SJCRH30 (cell line): ENCODE data around the gene GRIN1. TPM values are rescaled to one million over a fixed set of nuclear protein-coding genes. Genes with fewer than 3 reads are reported as not detected.

Source experiments
- DNase-seq, 2 experiments: peaks; one replicate each; pipeline ENCODE4 v3.0.0-alpha.2; 2015 to 2020
- H3K27ac ChIP-seq: fragments of 250-450 bp; sonication (Bioruptor Pico); 2 replicates; pipeline ENCODE4 v1.5.1; 2020; ENCODE audit warnings: mild to moderate bottlenecking, moderate library complexity
- H3K27me3 ChIP-seq: fragments of 250-450 bp; sonication (Bioruptor Pico); 2 replicates; pipeline ENCODE4 v1.5.1; 2020; ENCODE audit warnings: mild to moderate bottlenecking, moderate library complexity
- H3K36me3 ChIP-seq: fragments of 250-450 bp; sonication (Bioruptor Pico); 2 replicates; pipeline ENCODE4 v1.5.1; 2020; ENCODE audit warnings: mild to moderate bottlenecking, moderate library complexity
- H3K4me1 ChIP-seq: fragments of 250-450 bp; sonication (Bioruptor Pico); 2 replicates; pipeline ENCODE4 v1.5.1; 2020; ENCODE audit warnings: mild to moderate bottlenecking, moderate library complexity
- H3K4me3 ChIP-seq: fragments of 250-450 bp; sonication (Bioruptor Pico); 2 replicates; pipeline ENCODE4 v1.5.1; 2020; ENCODE audit warnings: mild to moderate bottlenecking, moderate library complexity
- H3K9me3 ChIP-seq: fragments of 250-450 bp; sonication (Bioruptor Pico); replicated peaks from 2 replicates; pipeline ENCODE4 v1.5.1; 2020; ENCODE audit warnings: mild to moderate bottlenecking, moderate library complexity
- total RNA-seq: library from RNA; depleted of rRNA; stranded (reverse); fragments of >200 nt; shearing (Covaris generic); gene quantifications from 2 replicates; pipeline ENCODE4 v1.2.3, GENCODE V29; 2014

Gene GRIN1
- total RNA-seq, 1 experiment from 2014 or later: 0.49 TPM

GRCh38 chr9:137178201-137178938, 39.4 kb downstream of the GRIN1 start:
- Histone ChIP-seq H3K36me3 (peaks cover 38% of the 10 kb centered on the region), H3K27me3 (no peaks in the 10 kb centered on the region), H3K4me3 (no peak overlapping the region), H3K9me3 (no peaks in the 10 kb centered on the region), H3K4me1 (peaks cover 9% of the 10 kb centered on the region), H3K27ac (no peak overlapping the region)
- no peak for DNase-seq

DNA sequence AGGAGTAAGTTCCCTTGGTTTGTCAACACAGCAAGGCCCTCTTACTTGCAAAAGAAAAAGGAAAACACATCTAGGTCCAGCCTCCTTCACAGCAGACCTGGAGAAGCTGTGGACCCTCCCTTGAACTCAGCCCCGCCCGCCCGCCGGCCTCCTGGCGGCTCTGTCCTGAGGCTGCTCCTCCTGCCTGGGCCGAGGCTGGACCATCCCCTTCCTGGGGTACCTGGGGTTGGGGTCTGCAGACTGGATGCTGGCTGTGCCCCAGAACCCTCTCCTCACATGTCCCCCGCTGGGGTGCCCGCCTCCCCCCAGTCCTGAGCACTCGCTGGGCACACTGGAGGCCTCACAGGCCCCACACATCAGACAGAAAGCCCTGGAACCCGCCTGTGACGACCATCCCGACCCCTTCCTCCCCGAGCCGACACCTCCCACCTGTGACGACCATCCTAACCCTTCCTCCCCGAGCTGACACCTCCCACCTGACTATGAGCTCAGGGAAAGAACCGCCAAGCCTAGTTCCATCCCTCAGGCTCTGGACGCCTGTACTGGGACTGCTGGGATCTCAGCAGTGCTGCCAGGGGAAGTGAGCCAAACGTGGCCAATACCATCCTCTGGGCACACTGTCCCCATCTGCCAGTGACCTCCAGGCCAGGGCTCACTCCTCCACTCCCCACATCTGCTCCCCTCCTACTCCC, 40.1 kb downstream of the GRIN1 start:
- Histone ChIP-seq H3K4me1 (peaks cover 3% of the 10 kb centered on the region), H3K9me3 (no peaks in the 10 kb centered on the region), H3K27me3 (no peaks in the 10 kb centered on the region), H3K27ac (no peak overlapping the region), H3K36me3 (peaks cover 42% of the 10 kb centered on the region), H3K4me3 (no peak overlapping the region)
- no peak for DNase-seq

DNA sequence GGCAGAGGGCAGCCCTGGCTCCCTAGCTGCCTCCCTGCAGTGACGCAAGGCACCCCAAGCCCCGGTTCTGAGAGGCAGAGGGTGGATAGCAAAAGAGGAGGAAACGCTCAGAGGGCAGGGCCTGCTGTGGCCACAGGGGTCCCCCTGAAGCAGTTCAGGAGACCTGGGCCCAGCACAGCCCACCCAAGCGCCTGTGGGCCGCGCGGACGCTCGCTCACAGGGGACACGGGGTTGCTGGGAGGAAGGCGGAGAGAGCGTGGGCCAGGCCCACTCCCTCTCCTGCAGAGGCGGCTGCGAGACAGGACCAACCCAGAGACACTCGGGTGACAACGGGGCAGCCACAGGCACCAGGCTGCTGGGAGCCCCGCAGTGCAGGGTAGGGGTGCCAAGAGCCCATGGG, 40.8 kb downstream of the GRIN1 start:
- H3K27ac ChIP-seq: no peak overlapping the region
- H3K36me3 ChIP-seq: peaks cover 42% of the 10 kb centered on the region
- DNase-seq: no peak
- no peaks in the 10 kb centered on the region for H3K9me3 ChIP-seq
- H3K4me1 ChIP-seq: no peaks in the 10 kb centered on the region
- H3K4me3 ChIP-seq: no peak overlapping the region
- H3K27me3 ChIP-seq: no peaks in the 10 kb centered on the region

GRCh38 chr9:137180491-137180890, 41.5 kb downstream of the GRIN1 start:
- Histone ChIP-seq H3K9me3 (no peaks in the 10 kb centered on the region), H3K36me3 (peaks cover 42% of the 10 kb centered on the region)

GRCh38 chr9:137181680-137182079, 42.7 kb downstream of the GRIN1 start:
- no peaks in the 10 kb centered on the region for H3K27me3 ChIP-seq
- peaks cover 4% of the 10 kb centered on the region; the same call in 1 of the 2 replicates for H3K4me1 ChIP-seq
- peaks cover 42% of the 10 kb centered on the region for H3K36me3 ChIP-seq
- no peak overlapping the region for H3K4me3 ChIP-seq
- H3K9me3 ChIP-seq: no peaks in the 10 kb centered on the region
- no peak overlapping the region for H3K27ac ChIP-seq
- no peak for DNase-seq

More at GRCh38 chr9:137180491-137180890, 41.5 kb downstream of the GRIN1 start:
- no peak overlapping the region for H3K27ac ChIP-seq
- no peak for DNase-seq
- H3K27me3 ChIP-seq: no peaks in the 10 kb centered on the region
- H3K4me3 ChIP-seq: no peak overlapping the region
- no peaks in the 10 kb centered on the region for H3K4me1 ChIP-seq

DNA sequence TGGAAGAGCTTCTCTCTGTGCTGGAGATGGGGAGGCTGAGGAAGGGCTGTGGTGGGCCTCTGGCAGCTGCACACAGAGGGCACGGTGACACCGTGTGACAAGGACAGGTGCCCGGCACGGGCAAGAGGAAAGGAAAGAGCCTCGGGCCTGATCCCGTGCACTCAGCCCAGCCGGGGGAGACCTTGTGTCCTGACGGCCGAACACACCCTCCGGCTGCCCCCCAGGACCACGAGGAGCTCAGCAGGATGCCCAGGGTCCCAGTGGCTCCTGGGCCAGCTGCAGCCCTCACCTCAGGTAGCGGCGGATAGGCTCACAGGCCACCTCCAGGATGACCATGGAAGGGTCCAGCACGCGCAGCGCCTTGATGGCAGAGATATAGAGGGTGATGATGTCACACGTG, 43.9 kb downstream of the GRIN1 start:
- Histone ChIP-seq H3K4me1 (peaks cover 13% of the 10 kb centered on the region; the same call in 1 of the 2 replicates), H3K27me3 (no peaks in the 10 kb centered on the region), H3K27ac (no peak overlapping the region), H3K9me3 (no peaks in the 10 kb centered on the region), H3K4me3 (no peak overlapping the region), H3K36me3 (peaks cover 38% of the 10 kb centered on the region)
- DNase-seq: no peak

- DNase-seq: no peak
Observed at GRCh38 chr9:137183980-137184595, 45.1 kb downstream of the GRIN1 start.

DNA sequence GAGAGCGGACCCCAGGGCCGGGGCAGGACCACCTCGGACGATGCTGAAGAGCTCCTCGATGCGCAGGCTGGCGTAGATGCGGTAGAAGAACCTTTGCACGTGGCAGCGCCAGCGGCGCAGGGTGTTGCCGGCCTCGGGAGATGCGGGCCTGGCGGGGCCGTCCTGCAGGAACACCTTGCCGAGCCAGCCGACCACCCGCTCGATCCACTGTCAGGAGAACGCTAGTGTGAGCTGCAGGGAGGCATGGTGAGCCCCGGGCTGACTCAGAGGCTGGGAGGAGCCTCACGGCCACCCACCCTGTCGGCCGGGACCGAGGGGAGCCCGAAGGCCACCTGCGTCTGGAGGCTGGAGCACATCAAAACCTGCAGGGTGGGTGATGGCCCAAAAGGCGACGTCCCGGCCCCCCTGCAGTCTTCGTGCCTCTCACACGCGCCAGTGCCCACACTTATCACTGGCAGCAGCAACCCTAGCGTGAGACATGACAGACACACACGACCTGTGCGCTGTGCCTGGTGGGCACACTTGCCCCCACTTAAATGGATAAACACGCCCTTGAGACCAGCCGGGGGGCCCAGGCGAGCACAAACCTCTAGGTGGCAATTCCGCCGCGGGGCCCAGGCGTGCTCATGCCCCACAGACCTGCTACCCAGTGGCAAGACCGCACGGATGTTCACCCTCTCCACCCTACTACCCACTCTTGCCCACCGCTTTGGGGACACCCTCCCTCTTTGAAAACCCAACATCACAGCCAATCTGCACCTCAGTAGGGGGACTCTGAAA, 46.1 kb downstream of the GRIN1 start:
- Histone ChIP-seq H3K27me3 (no peaks in the 10 kb centered on the region), H3K27ac (no peak overlapping the region), H3K4me1 (peaks cover 19% of the 10 kb centered on the region; the same call in 1 of the 2 replicates), H3K36me3 (peaks cover 28% of the 10 kb centered on the region), H3K9me3 (no peaks in the 10 kb centered on the region), H3K4me3 (no peak overlapping the region)
- no peak for DNase-seq

More at GRCh38 chr9:137183980-137184595, 45.1 kb downstream of the GRIN1 start:
- H3K27ac ChIP-seq: no peak overlapping the region
- H3K4me1 ChIP-seq: peaks cover 13% of the 10 kb centered on the region; the same call in 1 of the 2 replicates
- H3K36me3 ChIP-seq: peaks cover 33% of the 10 kb centered on the region
- no peaks in the 10 kb centered on the region for H3K27me3 ChIP-seq
- H3K9me3 ChIP-seq: no peaks in the 10 kb centered on the region
- H3K4me3 ChIP-seq: no peak overlapping the region

DNA sequence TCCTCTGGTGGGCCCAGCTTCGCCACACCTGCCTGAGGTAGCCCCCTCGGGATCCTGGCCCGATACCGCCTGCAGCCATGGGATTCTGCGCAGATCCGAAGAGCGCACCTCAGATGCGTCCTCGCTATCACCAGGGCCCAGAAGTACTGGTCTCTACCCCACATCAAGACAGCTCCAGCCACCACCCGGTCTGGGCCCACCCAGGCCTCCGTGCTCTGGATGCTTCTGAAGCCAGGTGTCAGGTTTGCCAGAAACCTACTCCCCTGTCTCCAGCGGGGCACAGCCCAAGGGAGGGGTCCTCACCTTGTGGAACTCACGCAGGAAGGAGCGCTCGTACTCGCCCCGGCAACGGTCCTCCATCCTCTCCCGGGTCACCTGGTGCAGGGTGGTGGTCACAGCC, 47.0 kb downstream of the GRIN1 start:
- Histone ChIP-seq H3K27me3 (no peaks in the 10 kb centered on the region), H3K36me3 (peaks cover 28% of the 10 kb centered on the region), H3K4me3 (no peak overlapping the region)

DNA sequence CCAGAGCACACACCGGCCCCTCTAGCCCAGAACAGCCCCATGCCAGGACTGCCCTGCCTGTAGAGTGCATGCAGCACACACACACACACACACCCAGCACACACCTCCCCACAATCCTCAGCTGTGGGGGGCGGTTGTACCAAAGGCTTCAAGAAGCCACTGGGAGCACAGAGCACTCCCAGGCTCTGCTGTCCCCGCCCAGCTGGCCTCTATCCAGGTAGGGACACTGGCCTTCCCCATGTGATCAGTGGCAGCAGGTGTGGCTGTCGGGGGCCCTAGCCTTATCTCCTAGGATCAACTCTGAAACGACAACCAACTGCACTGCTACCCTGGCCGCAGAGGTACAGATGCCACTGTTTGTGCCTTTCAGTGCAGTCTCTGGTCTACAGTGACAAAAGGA, 47.4 kb downstream of the GRIN1 start:
- H3K27me3 ChIP-seq: no peaks in the 10 kb centered on the region
- H3K4me1 ChIP-seq: peaks cover 20% of the 10 kb centered on the region; the same call in 1 of the 2 replicates
- no peak overlapping the region for H3K4me3 ChIP-seq
- H3K9me3 ChIP-seq: no peaks in the 10 kb centered on the region
- H3K36me3 ChIP-seq: peaks cover 24% of the 10 kb centered on the region
- DNase-seq: peak in 1 of 2 experiments; percentile 61
- H3K27ac ChIP-seq: no peak overlapping the region

More for the DNA sequence above, 47.0 kb downstream of the GRIN1 start:
- DNase-seq: no peak
- H3K9me3 ChIP-seq: no peaks in the 10 kb centered on the region
- peaks cover 20% of the 10 kb centered on the region; the same call in 1 of the 2 replicates for H3K4me1 ChIP-seq
- no peak overlapping the region for H3K27ac ChIP-seq

DNA sequence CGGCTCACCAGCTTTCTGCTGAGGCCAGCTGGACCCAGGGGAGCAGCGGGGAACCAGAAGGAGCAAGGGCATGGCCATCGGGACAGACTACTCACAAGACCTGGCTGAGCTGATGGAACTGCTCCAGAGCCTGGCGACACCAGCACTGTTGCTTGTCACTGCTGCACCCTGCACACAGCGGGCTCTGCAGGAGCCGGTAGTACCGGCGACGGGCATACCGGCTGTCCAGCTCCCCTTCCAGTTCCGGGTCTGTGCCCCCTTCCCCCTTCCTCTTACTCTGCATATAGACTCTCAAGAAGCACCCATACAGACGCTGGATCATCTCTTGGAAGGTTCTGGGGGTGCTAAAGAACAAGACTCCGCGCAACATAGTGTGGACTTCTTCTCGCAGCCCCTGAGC, 48.4 kb downstream of the GRIN1 start:
- Histone ChIP-seq H3K9me3 (no peaks in the 10 kb centered on the region), H3K27ac (no peak overlapping the region), H3K4me3 (peak overlapping the region; percentile 94), H3K36me3 (peaks cover 16% of the 10 kb centered on the region), H3K4me1 (peaks cover 20% of the 10 kb centered on the region; the same call in 1 of the 2 replicates), H3K27me3 (no peaks in the 10 kb centered on the region)
- no peak for DNase-seq

- H3K27me3 ChIP-seq: no peaks in the 10 kb centered on the region
- H3K4me1 ChIP-seq: peaks cover 20% of the 10 kb centered on the region; the same call in 1 of the 2 replicates
- H3K9me3 ChIP-seq: no peaks in the 10 kb centered on the region
- H3K36me3 ChIP-seq: peaks cover 10% of the 10 kb centered on the region; the same call in 1 of the 2 replicates
- DNase-seq: no peak
- H3K4me3 ChIP-seq: peak overlapping the region; percentile 94
- H3K27ac ChIP-seq: peak overlapping the region; percentile 50
Observed at GRCh38 chr9:137188086-137188489, 49.1 kb downstream of the GRIN1 start.

DNA sequence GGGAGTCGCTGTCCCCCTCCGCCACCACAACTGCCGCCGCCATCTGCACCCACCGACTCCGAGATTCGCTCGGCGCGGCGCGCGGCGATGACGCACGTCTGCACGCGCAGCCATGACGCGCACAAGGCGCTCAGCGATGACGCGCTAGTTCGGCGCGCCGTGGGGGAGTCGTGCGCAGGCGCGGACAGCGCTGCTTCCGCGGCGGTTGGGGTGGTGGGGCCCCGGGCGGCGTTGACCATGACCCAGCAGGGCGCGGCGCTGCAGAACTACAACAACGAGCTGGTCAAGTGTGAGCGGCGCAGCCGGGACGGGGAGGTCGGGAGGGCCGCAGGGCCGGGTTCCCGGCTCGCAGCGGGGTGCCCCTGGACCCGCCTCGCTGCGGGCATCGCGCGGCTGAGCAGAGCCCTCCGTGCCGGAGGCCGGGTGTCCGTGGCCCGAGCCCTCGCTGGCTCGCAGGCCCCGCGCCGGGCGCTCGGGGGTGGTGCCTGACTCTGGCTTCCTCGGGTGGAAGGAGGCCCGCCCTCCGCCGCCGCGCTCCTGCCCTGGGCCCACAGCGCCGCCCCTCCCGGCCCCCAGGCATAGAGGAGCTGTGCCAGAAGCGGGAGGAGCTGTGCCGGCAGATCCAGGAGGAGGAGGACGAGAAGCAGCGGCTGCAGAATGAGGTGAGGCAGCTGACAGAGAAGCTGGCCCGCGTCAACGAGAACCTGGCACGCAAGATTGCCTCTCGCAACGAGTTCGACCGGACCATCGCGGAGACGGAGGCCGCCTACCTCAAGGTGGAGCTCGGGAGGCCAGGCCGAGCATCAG, 49.7 kb downstream of the GRIN1 start, which contains the start of the genes ANAPC2 and SSNA1:
ANAPC2 (minus strand) TSS at position 71 of the 807 bp plus-strand sequence; CDS start at position 43, 28 bp downstream.
SSNA1 (plus strand) TSS at position 187 of the 807 bp plus-strand sequence; CDS start at position 238, 51 bp downstream.
- Histone ChIP-seq H3K4me3 (peak within 1 kb of the TSS; percentile 94), H3K9me3 (no peaks in the 10 kb centered on the region), H3K36me3 (peaks cover 5% of the 10 kb centered on the region; the same call in 1 of the 2 replicates), H3K27ac (peak within 1 kb of the TSS; percentile 50), H3K4me1 (peaks cover 20% of the 10 kb centered on the region; the same call in 1 of the 2 replicates), H3K27me3 (no peaks in the 10 kb centered on the region)
- DNase-seq: peak; percentile 92 to 95
